GM19395 (cell line): Measurements from ENCODE around the gene MORN1.

Source experiments
- ATAC-seq: cut with Tn5 transposase; IDR thresholded peaks from one replicate; pipeline ENCODE4 v1.9.1; 2021; ENCODE audit warnings: mild to moderate bottlenecking, moderate library complexity; ENCODE audit not compliant: unreplicated experiment

The MORN1 gene

GRCh38 chr1:2353551-2354438, 37.6 kb downstream of the MORN1 start:
- ATAC-seq = no peak

GRCh38 chr1:2352897-2353550, 38.3 kb downstream of the MORN1 start:
- no peak for ATAC-seq

- no peak for ATAC-seq
These were observed 38.9 kb downstream of the MORN1 start for GRCh38 chr1:2352341-2352896.

- no peak for ATAC-seq
These were observed 39.6 kb downstream of the MORN1 start for GRCh38 chr1:2351723-2352122.

- ATAC-seq = no peak
These were observed 40.3 kb downstream of the MORN1 start for GRCh38 chr1:2350911-2351655.

GRCh38 chr1:2350501-2350900, 40.9 kb downstream of the MORN1 start:
- ATAC-seq = no peak

GRCh38 chr1:2349806-2350205, 41.5 kb downstream of the MORN1 start:
- ATAC-seq = no peak

GRCh38 chr1:2348346-2349325, 42.7 kb downstream of the MORN1 start:
- ATAC-seq = no peak

GRCh38 chr1:2347896-2348295, 43.5 kb downstream of the MORN1 start:
- no peak for ATAC-seq

GRCh38 chr1:2347409-2347785, 44.0 kb downstream of the MORN1 start:
- ATAC-seq = no peak

- no peak for ATAC-seq
These were observed 44.5 kb downstream of the MORN1 start for GRCh38 chr1:2346691-2347408.

GRCh38 chr1:2345297-2346075, 45.9 kb downstream of the MORN1 start:
- ATAC-seq = no peak

- ATAC-seq = no peak
These were observed 46.5 kb downstream of the MORN1 start for GRCh38 chr1:2344744-2345296.

GRCh38 chr1:2344121-2344681, 47.2 kb downstream of the MORN1 start:
- ATAC-seq = no peak

- ATAC-seq = no peak
These were observed 48.1 kb downstream of the MORN1 start for GRCh38 chr1:2343023-2343935.

- no peak for ATAC-seq
These were observed 48.9 kb downstream of the MORN1 start for GRCh38 chr1:2342384-2343022.
